Mammary epithelial cell (primary cell): ENCODE measurements around the gene ZBTB20.

ENCODE experiments used
- EZH2 ChIP-seq: IDR thresholded peaks from 2 replicates; pipeline ENCODE4 v1.6.1; 2012; ENCODE audit warnings: low read length, inconsistent platforms, borderline replicate concordance
- TF ChIP-seq, protein P1 (sequence below), 2 donors: IDR thresholded peaks in 1 of 2; conservative IDR thresholded peaks in 1 of 2; 2 replicates each; pipeline ENCODE4 v1.5.1; 2011 to 2012; ENCODE audit warnings: inconsistent platforms in 2 of 2, low read length in 2 of 2, mild to moderate bottlenecking in 2 of 2, control low read depth in 1 of 2, low read depth in 1 of 2; ENCODE audit not compliant: insufficient read depth in 1 of 2; ENCODE audit errors: extremely low read depth in 1 of 2

DNA sequence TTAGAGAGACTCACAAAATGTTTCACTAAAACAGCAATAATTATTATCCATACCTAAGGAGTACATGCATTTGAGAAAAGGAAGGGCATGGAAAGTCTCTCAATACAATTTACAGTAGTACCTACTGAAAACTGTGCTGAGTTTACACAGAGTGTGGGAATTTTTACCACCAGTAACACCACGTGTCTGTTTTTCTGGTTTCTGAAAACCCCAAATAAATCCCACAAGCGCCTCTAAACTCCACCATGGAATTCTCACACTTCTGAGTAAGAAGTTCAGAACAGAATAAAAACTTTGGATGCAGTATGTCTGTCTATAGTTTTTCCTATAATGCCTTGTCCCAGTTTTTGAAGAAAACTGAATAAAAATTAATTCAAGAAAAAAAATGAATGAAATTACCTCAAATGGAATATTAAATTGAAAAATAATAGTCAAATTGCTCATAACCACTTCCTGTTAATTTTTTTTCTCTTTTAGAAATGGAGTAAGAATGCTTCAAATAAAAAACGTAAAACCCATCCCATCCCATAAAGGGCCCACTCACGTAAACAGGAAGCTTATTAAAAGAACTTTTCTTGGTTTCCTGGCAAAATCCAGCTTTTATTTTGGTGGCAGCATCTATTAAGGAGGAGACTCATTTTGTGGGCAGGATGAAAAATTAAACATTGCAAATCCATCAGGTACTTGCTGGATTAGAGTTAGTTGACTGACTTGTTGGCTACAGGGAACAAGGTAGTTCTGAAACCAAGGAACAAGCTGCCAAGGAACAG lies 475.2 kb downstream of the ZBTB20 start:
- TF ChIP-seq, protein P1, sequence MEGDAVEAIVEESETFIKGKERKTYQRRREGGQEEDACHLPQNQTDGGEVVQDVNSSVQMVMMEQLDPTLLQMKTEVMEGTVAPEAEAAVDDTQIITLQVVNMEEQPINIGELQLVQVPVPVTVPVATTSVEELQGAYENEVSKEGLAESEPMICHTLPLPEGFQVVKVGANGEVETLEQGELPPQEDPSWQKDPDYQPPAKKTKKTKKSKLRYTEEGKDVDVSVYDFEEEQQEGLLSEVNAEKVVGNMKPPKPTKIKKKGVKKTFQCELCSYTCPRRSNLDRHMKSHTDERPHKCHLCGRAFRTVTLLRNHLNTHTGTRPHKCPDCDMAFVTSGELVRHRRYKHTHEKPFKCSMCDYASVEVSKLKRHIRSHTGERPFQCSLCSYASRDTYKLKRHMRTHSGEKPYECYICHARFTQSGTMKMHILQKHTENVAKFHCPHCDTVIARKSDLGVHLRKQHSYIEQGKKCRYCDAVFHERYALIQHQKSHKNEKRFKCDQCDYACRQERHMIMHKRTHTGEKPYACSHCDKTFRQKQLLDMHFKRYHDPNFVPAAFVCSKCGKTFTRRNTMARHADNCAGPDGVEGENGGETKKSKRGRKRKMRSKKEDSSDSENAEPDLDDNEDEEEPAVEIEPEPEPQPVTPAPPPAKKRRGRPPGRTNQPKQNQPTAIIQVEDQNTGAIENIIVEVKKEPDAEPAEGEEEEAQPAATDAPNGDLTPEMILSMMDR (conservative IDR thresholded peaks at IDR 0.05 in 1 of 2, IDR thresholded peaks at IDR 0.05 in 1 of 2; ENCODE audit: extremely low read depth in 1 of 2, insufficient read depth in 1 of 2, low read depth in 1 of 2, low read length in 2 of 2) = no peak
- no peak for TF ChIP-seq EZH2
